ENCODE measurements around the gene GAGE2A.

GRCh38 chrX:49618574-49618973, 29.3 kb downstream of the GAGE2A start:
- no peak for TF ChIP-seq POLR2A (IDR thresholded peaks at IDR 0.05; ENCODE audit: low read length)
- no peak for TF ChIP-seq GATA1 (IDR thresholded peaks at IDR 0.05; ENCODE audit: low read depth, low read length)

Data from erythroblast (primary cell).